Stimulated activated CD8-positive, alpha-beta memory T cell treated with anti-CD3 and anti-CD28 coated beads, Interleukin-15, amount 100 ng/mL, for 48 hours (primary cell): ENCODE data around the gene FDXACB1.
"Not testable (repeated sequence)": the region's sequence is repeated elsewhere in the genome, so short reads cannot be mapped to it uniquely, and the experiment has no call there.

Source experiments
- DNase-seq, 2 donors: peaks; one replicate each; pipeline ENCODE4 v3.0.0-alpha.2; 2020; ENCODE audit warnings: low read depth in 2 of 2

FDXACB1 gene

DNA sequence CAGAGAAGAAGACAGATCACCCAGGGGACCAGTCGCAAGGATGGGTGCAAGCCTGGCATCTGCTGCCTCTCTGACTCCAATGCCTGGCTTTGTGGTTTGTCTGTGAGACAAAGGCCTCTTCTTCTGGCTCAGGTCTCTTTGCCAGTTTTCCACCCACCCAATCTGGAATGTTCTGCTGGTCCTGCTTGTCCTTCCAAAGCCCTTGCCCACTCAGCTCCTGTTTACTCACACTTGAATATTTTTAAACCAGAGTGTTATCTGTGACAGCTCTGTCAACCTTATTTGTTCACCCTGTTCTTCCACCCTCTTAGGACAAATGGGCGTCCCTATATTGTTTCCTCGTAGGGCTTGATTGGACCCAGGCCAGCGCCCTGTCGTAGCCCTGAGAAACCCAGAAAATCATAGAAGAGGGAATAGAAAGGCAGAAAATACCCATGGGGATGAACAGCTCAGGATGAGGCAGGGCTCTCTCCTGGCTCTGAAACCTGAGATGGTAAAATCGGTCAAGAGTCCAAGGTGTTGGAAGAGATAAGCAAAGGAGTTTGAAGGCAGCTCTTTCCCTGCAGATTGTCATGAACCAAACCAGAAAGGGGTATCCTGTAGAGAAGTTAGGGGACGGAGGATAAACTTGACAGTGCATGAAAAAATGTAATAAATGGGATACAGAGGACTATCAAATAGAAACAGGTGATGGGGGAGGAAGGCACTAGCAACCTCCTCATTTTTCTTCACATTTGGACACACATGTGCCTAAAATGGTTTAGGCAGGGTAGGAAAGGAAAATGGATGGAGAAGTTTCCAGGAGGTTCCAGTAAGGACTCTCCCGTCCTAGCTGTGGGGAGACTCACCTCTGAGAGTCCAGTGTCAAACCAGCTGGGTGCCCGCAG is 32.0 kb upstream of the FDXACB1 start:
- DNase-seq, result no peak

DNA sequence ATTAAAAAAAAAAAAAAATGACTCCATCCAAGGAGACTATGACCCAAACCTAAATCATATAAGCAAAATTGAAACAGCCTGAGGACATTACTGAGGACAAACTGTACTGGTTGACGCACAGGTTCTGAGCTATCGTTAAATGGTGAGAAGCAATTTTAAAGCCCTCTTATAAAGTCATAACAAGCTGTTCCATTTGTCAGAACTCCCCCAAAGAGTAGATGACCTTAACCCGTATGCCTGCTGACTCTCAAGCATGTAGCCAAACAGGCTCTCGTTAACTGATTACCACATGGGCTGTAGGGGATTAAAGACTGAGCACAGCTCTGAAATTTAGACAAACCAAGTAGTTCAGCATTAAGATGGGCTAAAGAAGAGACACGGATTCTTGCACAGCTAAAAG is 30.4 kb upstream of the FDXACB1 start:
- DNase-seq, result no peak

DNA sequence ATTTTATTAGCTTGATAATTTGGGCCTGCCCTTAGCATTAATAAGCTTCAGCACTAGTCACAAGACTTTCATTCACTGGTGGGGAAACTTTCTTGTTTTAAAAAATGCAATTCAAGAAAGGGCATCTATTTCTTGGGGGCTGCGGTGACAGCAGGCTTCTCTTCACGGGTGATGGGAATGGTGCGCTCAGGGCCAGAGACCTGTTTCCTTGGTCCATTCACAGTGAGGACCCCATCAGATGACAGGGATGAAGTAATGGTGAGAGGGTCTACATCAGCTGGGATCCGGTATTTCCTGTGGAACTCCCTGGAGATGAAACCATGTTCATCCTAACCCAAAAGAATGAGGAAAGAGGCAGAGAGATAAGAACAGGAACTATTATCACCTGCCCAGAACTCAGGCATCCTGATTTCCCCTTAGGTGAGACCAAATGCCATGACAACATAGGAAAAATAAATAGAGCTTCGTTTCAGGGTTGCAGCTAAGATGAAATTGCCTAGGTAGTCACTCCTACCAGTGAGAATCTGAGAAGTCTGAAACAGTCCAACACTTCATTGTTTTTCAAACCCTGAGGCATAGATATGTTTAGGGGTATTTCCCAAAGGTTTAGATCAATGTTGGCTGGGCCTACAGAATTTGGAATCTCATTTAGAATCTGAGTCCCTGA is 29.8 kb upstream of the FDXACB1 start:
- DNase-seq, result no peak

DNA sequence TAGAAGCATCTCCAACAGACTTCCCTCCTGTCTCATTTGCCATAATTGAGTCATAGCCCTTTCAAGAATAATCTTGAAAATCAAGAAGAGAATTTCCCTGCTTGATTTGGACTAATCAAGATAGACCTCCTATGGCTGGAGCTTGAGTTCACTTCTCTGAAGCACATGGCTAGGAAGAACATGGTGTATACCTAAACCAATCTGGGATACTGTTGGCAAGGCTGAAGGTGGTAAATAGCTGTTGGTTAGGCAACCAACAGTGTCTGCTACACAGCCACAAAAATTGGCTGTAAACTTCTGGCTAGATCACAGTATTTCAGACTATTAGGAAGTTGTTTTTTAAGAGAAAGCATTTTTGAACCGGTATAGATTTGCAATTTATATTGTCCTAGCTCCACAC is 27.7 kb upstream of the FDXACB1 start:
- no peak for DNase-seq

DNA sequence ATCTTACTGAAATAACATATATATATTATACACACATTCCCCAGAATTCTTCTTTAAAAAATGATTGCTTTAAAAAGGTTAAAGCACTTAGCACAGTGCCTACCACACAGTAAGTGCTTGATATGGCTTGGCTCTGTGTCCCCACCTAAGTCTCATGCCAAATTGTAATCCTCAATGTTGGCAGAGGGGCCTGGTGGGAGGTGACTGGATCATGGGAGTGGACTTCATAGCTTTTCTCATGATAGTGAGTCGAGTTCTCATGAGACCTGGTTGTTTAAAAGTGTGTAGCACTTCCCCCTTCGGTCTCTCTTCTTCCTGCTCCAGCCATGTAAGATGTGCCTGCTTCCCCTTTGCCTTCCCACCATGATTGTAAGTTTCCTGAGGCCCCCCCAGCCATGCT is 26.4 kb upstream of the FDXACB1 start:
- no peak for DNase-seq

DNA sequence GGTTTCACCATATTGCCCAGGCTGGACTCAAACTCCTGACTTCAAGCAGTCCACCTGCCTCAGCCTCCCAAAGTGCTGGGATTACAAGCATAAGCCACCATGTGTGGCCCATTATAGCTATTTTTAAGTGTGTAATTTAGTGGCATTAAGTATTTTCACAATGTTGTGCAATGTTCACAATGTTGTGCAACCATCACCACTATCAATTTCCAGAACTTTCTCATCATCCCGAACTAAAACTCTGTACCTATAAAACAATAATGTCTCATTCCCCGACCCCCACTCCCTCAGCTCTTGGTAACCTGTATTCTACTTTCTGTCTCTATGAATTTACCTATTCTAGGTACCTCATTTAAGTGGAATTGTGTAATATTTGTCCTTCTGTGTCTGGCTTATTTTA is 7.9 kb upstream of the FDXACB1 start:
- DNase-seq, result no peak

DNA sequence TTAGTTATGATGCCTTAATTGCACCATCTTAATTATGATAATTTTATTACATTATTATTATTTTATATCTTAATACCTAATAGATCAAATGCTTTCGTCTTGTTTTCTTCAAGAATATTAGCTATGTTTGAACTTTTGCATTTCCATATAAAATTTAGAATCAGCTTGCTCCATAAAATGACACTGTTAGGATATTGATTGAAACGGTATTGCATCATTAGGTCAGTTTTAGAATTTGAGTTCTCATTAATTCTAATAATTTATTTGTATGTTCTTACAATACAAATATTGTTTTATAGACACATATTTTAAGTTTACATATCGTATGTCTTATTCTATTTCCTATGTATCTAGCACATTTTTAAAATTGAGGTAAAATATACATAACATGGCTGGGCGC is 7.1 kb upstream of the FDXACB1 start:
- DNase-seq, result no peak

DNA sequence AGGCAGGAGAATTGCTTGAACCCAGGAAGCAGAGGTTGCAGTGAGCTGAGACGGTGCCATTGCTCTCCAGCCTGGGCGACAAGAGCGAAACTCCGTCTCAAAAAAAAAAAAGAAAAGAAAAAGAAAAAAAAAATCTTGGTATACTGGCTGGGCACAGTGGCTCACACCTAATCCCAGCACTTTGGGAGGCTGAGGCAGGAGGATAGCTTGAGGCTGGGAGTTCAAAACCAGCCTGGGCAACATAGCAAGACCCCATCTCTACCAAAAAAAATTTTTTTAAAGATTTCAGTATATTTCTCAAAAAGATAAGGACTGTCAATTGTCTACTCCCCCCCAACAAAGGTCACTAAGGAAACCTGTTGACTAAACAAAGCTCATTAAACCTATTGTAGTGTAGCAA is 6.1 kb upstream of the FDXACB1 start:
- not testable (repeated sequence) for DNase-seq

DNA sequence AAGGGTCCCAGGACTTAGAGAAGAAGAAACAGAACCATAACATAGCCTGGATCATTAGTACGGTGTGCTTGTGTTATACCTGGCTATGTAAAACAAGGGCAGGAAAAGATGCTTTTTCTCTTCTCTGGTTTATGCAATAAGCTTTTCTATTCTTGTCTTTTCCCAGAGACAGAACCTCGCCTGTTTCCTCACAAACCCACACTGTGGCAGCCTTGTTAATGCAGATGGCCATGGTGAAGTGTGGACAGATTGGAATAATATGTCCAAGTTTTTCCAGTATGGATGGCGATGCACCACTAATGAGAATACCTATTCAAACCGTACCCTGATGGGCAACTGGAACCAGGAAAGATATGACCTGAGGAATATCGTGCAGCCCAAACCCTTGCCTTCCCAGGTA is 3.2 kb upstream of the FDXACB1 start:
- DNase-seq, result no peak

DNA sequence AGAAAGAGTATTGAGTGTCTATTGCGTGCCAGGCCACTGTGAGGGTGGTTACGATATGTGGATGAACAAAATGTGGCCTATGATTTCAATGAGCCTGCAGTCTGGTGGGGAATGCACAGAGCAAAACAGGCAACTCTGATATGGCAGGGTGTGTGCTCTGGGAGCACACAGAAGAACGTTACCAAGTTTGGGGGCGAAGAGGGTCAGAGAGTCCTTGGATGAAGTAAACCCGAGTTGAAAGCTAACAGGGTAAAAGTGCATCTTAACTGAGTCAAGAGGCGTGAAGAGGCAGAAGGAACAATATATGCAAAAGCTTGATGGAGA is 634 bp upstream of the FDXACB1 start:
- no peak for DNase-seq

DNA sequence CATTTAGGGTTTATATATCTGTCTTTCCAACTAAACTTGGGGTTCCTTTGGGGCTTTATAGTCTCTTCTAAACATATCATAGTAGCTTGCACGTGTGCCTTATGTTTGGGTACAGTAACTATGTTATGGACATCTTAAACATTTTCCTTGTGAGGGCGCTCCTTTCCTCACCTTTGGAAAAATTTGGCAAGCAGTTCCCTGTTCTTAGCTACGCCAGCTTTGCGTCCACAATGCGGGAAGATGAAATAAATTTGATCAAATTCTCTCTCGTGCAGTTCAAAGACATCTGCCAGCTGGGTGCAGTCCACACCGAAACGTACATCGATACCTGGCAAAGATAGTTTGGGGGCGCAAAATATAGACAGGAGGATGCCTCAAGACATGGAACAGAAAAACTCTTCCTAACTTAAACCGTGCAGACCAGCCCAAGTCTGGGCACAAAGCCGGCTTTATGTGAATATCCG is 548 bp downstream of the FDXACB1 start:
- no peak for DNase-seq

DNA sequence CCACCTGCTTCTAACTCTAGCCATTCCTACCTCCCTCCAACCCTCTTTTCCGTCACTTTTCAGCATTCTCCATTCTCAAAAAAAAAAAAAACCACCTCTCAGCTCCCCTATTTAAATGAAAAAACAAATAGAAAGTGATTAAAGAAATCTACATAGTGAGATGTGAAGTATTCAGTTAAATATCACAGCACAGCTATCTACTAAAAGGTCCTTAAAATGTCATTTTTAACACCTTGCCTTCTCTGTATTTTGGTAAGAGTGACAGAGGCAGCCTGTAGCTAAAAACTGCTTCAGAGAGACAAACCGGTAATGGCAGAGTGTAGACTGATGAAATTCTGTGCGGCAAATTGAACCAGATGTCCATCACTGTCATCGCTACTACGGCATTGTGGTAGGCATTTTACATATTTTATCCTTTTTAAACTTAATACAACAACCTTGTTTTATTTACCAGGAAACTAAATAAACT is 7.2 kb downstream of the FDXACB1 start:
- no peak for DNase-seq

DNA sequence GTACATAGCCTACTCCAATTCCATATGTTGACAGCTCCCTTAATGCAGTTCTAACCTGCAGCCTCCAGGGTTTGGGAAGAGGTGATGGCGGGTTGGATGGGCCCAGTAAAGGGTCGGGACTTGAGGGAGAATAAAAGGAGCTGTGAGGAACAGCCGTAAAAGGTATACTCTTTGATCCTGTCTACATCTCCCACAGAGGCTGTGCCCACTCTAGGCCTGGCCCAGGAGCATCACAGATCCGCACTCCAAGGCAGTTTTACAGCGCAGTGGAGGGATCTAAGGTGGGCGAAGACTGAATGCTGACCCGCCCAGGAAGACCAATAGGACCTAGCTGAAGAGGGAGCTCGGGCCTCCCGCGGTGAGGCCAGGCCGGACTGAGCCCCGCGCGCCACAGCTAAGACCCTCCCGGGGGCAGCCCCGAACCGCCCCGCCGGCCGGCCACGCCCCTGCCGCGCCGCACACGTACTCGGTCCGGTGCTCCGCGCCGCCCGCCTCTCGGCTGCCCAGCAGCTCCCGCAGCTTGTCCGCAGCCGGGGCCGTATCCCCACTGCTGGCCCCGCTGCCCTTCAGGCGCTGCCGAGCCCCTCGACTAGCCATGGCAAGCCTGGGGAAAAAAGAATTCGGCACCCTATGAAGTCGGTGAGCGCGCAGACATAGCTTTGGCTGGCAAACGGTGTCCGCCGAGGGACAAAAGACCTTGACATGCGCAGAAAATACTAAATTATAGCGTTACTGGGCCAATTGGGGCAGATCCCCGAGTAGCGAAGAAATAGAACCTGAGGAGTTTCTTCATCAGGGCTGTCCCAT is 7.9 kb downstream of the FDXACB1 start, which contains the start of gene ALG9:
TSS of gene ALG9 (minus strand) at position 696 of the 807 bp plus-strand sequence. CDS start at position 597, 99 bp downstream.
- peak; percentile 69 to 72 for DNase-seq

DNA sequence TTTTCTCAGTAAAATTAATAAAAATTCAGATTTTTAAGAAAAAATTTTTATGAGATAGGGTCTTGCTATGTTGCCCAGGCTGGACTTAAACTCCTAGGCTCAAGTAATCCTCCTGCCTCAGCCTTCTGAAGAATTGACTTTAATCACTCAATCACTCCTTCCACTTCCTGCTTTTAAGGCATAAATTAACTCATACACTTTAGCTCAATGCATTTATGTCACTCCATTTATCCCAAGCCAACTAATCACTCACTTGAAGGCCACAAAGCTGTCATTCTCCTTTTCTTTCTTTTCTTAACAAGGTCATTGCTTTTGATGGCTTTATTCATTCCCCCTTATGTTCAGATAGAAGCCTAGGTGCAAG is 8.5 kb downstream of the FDXACB1 start:
- no peak for DNase-seq

DNA sequence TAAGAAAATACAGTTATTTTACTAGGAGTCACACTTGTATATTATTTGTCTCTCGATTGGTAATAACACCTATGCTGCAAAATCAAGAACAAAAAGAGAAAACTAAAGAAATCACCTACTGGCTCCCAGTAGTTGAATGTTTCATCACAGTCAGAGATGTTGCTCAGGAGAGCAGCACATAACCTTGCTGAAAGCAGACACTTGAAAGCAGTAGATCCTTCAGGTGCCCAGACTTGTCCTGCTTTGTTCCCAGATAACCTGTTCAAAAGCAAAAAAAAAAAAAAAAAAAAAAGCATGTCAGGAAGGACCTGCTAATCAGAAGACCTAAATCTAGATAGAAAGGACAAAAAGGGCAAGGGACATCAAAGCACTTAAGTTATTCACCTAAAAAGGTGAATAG is 8.9 kb downstream of the FDXACB1 start:
- no peak for DNase-seq

DNA sequence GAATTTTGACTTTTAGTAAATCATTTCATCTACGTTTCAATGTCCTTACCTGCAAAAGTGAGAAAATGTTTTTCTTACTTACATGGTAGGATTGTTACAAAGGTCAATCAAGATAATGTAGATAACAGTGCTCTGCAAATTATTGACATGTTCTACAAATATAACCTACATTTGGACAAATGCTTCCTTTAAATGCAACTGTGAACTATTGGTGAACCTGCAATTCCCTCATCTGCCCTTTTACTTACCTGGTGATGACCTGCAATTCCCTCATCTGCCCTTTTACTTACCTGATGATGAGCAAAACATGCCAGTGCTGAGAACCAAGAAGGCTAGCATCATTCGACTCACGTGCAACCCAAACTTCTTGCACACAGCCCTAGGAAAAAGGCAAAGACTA is 18.7 kb downstream of the FDXACB1 start:
- DNase-seq, result no peak

DNA sequence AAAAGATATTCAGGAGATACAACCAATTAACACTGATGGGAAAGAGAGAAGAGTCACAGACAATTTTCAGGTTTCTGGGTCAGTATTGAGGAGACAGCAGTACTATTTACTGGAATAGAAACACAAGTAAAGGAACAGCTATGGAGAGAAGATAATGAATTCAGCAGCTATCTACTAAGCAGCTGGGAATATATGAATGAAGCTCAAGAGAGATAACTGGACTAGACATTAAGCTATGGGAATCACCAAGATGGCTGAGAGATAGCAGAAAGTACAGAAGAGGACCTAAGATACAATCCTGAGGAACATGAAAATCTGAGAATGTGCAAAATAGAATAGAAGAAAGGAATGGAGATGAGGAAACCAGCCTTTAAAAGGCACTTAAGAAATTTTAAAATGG is 23.5 kb downstream of the FDXACB1 start:
- DNase-seq, result no peak

DNA sequence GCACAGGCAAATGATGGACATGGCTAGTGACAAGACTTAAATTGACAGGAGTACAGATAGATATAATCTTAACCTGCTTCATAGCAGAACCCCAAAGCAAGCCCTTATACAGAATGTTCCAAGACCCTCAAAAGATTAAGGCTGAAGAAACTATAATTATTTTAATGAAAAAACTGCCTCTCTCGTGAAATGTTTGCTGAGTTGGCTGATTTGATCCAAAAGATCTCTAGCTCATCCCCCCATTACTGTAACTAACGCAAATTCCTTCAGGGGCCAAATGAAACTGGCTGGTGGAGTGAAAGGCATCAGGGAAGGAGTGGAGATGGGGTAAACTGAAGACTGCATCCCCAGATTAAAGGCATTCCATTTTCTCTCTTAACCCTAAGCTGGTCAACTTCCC is 26.9 kb downstream of the FDXACB1 start:
- DNase-seq, result no peak

DNA sequence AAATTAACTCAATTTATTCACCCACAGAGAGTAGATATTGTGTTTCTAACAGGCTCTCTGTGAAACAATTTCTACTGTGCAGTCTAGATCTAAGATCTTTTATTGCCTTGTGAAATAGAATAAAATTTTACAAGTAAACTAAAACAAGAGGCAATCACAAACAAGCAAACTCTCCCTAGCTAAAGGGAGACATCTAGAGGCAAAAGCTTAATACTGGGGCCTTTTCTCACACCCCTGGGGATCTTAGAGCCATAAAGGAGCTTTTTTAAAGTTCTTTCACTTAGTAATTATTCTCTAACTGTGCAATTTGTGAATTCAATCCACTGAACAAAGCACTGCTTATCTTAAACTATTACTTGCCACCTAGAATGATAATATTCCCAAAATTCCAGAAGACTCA is 27.3 kb downstream of the FDXACB1 start:
- no peak for DNase-seq

DNA sequence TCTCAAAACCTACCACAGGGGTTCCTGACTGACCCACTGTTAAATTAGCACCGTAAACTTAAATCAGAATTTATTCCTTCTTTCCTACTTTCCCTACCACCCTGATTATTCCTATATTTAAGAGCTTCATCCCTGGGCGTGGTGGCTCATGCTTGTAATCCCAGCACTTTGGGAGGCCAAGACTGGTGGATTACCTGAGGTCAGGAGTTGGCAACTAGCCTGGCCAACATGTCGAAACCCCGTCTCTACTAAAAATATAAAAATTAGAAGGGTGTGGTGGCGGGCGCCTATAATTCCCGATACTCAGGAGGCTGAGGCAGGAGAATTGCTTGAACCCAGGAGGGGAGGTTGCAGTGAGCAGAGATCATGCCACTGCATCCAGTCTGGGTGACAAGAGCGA is 27.9 kb downstream of the FDXACB1 start:
- no peak for DNase-seq

DNA sequence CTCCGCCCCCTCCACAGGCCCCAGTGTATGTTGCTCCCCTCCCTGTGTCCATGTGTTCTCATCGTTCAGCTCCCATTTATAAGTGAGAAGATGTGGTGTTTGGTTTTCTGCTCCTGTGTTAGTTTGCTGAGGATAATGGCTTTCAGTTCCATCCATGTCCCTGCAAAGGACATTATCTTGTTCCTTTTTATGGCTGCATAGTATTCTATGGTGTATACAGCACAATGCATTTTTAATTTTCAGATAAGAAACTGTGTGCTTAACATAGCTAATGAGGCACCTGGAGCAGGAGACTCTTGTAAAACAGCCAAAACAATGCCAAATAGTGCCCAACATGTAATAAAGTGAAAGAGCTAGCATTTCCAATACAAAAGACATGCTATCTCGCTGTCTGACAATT is 29.3 kb downstream of the FDXACB1 start:
- DNase-seq, result no peak

DNA sequence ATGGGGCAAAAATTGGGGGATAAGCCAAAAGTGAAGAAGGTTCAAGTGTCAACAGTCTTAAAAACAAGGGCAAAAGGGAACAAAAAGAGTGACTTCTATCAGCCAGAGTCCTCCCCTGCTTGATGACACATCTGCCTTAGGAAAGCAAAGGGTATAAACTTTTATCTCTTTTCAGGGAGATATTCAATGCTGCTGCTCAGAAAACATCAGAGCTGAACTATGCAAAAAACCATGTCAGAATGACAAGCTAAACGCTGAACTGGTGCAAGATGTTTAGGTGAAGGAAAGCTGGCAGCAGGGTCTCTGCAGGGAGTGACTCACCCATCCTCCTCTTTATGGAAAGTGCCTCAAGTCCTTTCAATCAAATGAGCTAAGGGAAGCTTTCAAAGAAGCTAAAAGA is 32.3 kb downstream of the FDXACB1 start:
- DNase-seq, result no peak
